HCT116 (cell line): ENCODE data around the gene TAC4. TPM values are rescaled to one million over a fixed set of nuclear protein-coding genes. Genes with fewer than 3 reads are reported as not detected.

ENCODE experiments used
- ATAC-seq: fragments of 200-7000 bp; cut with Tn5 transposase; 2 replicates; pipeline ENCODE4 v1.9.1; 2020; ENCODE audit warnings: mild to moderate bottlenecking, moderate library complexity
- BruUV-seq: library from RNA; stranded (reverse); fragments of 400-500 nt; replicated peaks from 2 replicates; lab custom pipeline; 2021; lab: Mats Ljungman, UMichigan
- CTCF ChIA-PET: fragments of 300-600 bp; sonication (Branson Sonifier 250); formaldehyde crosslinking; loops from one replicate; lab custom pipeline; 2021; ENCODE audit warnings: antibody characterized with exemption; lab: Charles Lee
- POLR2A ChIA-PET: fragments of 300-600, 350-600 bp; sonication (Branson Sonifier 250); formaldehyde crosslinking; loops from one replicate; lab custom pipeline; 2021; ENCODE audit warnings: antibody characterized with exemption; lab: Charles Lee
- RAD21 ChIA-PET, 2 experiments: fragments of 300-600 bp; sonication (Branson Sonifier 250); formaldehyde crosslinking; loops; one replicate each; lab custom pipeline; 2023; ENCODE audit warnings: low total read pairs in 2 of 2; ENCODE audit not compliant: uncharacterized antibody in 2 of 2, unreplicated experiment in 2 of 2, low non-redundant PET in 1 of 2; lab: Charles Lee
- DNase-seq: peaks from one replicate; pipeline ENCODE4 v3.0.0-alpha.2; 2010; ENCODE audit warnings: low read depth, low spot score
- H2AFZ ChIP-seq: fragments of 200-600 bp; shearing (Covaris generic), sonication (generic); 2 replicates; pipeline ENCODE4 v1.6.1; 2017; ENCODE audit warnings: low read depth, mixed run types, mixed read lengths, antibody characterized with exemption, low read length; ENCODE audit not compliant: poor library complexity, severe bottlenecking
- H3K27ac ChIP-seq: 2 replicates; pipeline ENCODE4 v1.5.1; 2012; ENCODE audit warnings: low read depth, low read length
- H3K27me3 ChIP-seq: fragments of 200-600 bp; sonication (generic); 2 replicates; pipeline ENCODE4 v1.6.1; 2016; ENCODE audit warnings: mixed run types, low read length, mixed read lengths; ENCODE audit not compliant: insufficient read depth
- H3K36me3 ChIP-seq, 2 experiments: fragments of 200-500 bp in 1 of 2; fragments of 200-600 bp in 1 of 2; sonication (Bioruptor generic) in 1 of 2; sonication (generic) in 1 of 2; 2 replicates each; pipeline versions ENCODE4 v1.5.1 to v1.6.1; 2014 to 2016; ENCODE audit warnings: low read length in 2 of 2, inconsistent platforms in 1 of 2, mixed read lengths in 1 of 2, mixed run types in 1 of 2; ENCODE audit not compliant: insufficient read depth in 2 of 2, control insufficient read depth in 1 of 2
- H3K4me1 ChIP-seq, 2 experiments: fragments of 200-600 bp in 1 of 2; sonication (generic) in 1 of 2; 2 replicates each; pipeline versions ENCODE4 v1.5.1 to v1.6.1; 2012 to 2017; ENCODE audit warnings: low read length in 2 of 2, inconsistent platforms in 1 of 2, mild to moderate bottlenecking in 1 of 2, mixed read lengths in 1 of 2, mixed run types in 1 of 2, moderate library complexity in 1 of 2; ENCODE audit not compliant: insufficient read depth in 2 of 2, control insufficient read depth in 1 of 2
- H3K4me2 ChIP-seq: fragments of 200-600 bp; sonication (generic); 2 replicates; pipeline ENCODE4 v1.6.1; 2017; ENCODE audit warnings: mixed run types, low read length, mixed read lengths
- H3K4me3 ChIP-seq, 2 experiments: fragments of 200-600 bp in 1 of 2; sonication (generic) in 1 of 2; replicated peaks in 1 of 2; 2 replicates each; pipeline ENCODE4 v1.5.1; 2011 to 2016; ENCODE audit warnings: low read length in 2 of 2, control low read depth in 1 of 2, low read depth in 1 of 2, mild to moderate bottlenecking in 1 of 2, mixed read lengths in 1 of 2, mixed run types in 1 of 2
- H3K79me2 ChIP-seq: fragments of 200-600 bp; sonication (generic); 2 replicates; pipeline ENCODE4 v1.6.1; 2017; ENCODE audit warnings: mild to moderate bottlenecking, mixed run types, low read length, moderate library complexity, mixed read lengths; ENCODE audit not compliant: insufficient read depth
- H3K9ac ChIP-seq: fragments of 200-600 bp; sonication (generic); 2 replicates; pipeline ENCODE4 v1.6.1; 2016; ENCODE audit warnings: low read length, mixed read lengths
- H3K9me2 ChIP-seq: fragments of 200-600 bp; sonication (generic), shearing (Covaris generic); 2 replicates; pipeline ENCODE4 v1.6.1; 2017; ENCODE audit warnings: mixed run types, mild to moderate bottlenecking, moderate library complexity; ENCODE audit not compliant: insufficient read depth
- H3K9me3 ChIP-seq, 2 experiments: fragments of 200-500 bp in 1 of 2; fragments of 200-600 bp in 1 of 2; sonication (Bioruptor generic) in 1 of 2; sonication (generic) in 1 of 2; 2 replicates each; pipeline ENCODE4 v1.6.1; 2014 to 2017; ENCODE audit warnings: low read length in 2 of 2, mixed read lengths in 2 of 2, inconsistent platforms in 1 of 2, low read depth in 1 of 2, mild to moderate bottlenecking in 1 of 2, mixed run types in 1 of 2, moderate library complexity in 1 of 2; ENCODE audit not compliant: control insufficient read depth in 1 of 2, insufficient read depth in 1 of 2
- H4K20me1 ChIP-seq: fragments of 200-600 bp; sonication (generic), shearing (Covaris generic); 2 replicates; pipeline ENCODE4 v1.6.1; 2017; ENCODE audit warnings: mixed run types, mild to moderate bottlenecking, moderate library complexity; ENCODE audit not compliant: insufficient read depth
- CEBPB ChIP-seq: IDR thresholded peaks from 2 replicates; pipeline ENCODE4 v1.6.1; 2012; ENCODE audit warnings: low read depth
- ELF1 ChIP-seq: IDR thresholded peaks from 2 replicates; pipeline ENCODE4 v1.6.1; 2012; ENCODE audit warnings: low read depth, borderline replicate concordance
- EZH2phosphoT487 ChIP-seq: fragments of 200-600 bp; IDR thresholded peaks from 2 replicates; pipeline ENCODE4 v1.6.1; 2018; ENCODE audit warnings: antibody characterized with exemption, borderline replicate concordance
- FOSL1 ChIP-seq: IDR thresholded peaks from 2 replicates; pipeline ENCODE4 v1.6.1; 2012; ENCODE audit warnings: low read depth
- POLR2AphosphoS5 ChIP-seq: IDR thresholded peaks from 2 replicates; pipeline ENCODE4 v1.6.1; 2011; ENCODE audit warnings: mild to moderate bottlenecking, low read depth, low read length, moderate library complexity
- RAD21 ChIP-seq: IDR thresholded peaks from 2 replicates; pipeline ENCODE4 v1.6.1; 2012; ENCODE audit warnings: low read depth, mild to moderate bottlenecking
- REST ChIP-seq: IDR thresholded peaks from 2 replicates; pipeline ENCODE4 v1.6.1; 2012; ENCODE audit warnings: low read depth
- SP1 ChIP-seq: IDR thresholded peaks from 2 replicates; pipeline ENCODE4 v1.6.1; 2012; ENCODE audit warnings: low read depth
- YY1 ChIP-seq: IDR thresholded peaks from 2 replicates; pipeline ENCODE4 v1.6.1; 2011; ENCODE audit warnings: low read length, low read depth, moderate library complexity, mild to moderate bottlenecking; ENCODE audit not compliant: insufficient replicate concordance; ENCODE audit errors: extremely low read depth
- ZNF274 ChIP-seq: fragments of 200-500 bp; sonication (Bioruptor generic); IDR thresholded peaks from 2 replicates; pipeline ENCODE4 v1.6.1; 2014; ENCODE audit warnings: mild to moderate bottlenecking, low read depth, low read length, inconsistent platforms
- intact Hi-C: fragments of 100-400 bp; cut with micrococcal nuclease; formaldehyde crosslinking; loops from 2 replicates; pipeline ENCODE4 v1.10.0; 2022
- total RNA-seq: library from RNA; stranded (reverse); gene quantifications from one replicate; pipeline ENCODE4 v1.2.1, GENCODE V29; 2021; ENCODE audit not compliant: unreplicated experiment

TAC4 gene
- total RNA-seq, 1 experiment from 2014 or later, result not detected

DNA sequence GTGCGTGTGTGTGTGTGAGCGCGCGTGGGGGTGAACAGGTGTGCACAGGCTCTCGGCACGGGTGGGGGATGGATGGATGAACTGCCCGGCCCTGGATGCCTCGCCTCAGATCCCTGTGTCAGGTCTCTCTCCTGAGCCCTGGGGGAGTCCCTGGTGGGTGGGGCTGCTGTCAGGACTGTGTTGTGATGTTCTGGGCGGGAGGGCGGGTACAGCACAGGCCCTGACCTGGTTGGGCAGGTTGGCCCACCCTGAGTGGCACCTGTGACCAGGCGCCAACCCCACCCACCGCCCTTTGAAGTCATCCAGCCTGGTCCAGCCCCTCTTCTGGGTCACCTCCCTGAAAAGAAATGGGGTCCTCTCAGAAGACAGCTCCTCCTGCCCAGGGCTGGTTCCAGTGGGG is 41.6 kb upstream of the TAC4 start:
- intact Hi-C loops, result no loop called here

DNA sequence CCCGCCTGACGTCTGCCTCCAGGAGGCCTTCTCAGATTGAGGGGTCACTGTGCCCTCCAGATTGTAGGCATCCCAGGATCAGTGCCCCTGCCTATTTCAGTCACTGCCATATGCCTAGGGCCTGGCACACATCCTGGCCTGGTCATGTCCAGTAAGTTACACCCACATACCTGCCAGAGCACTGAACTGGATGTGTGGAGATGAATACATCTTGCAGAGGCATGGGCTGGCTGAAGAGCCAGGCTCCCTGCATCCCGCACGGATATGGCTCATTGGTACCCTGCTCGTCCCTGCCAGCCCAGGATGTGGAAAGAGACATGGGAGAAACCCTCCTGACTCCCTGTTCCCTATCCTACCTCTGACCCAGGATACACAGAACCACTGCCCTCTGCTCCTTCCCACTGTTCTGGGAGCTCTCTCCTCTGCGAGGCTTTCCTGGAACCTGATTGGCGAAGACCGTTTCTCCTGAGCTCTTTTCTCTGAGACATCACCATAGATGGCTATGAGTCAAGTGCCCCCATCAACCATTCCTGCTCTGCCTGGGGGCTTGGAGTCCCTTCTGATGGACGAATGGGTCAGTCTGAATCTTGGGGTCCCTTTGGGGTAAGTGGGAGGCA is 40.0 kb upstream of the TAC4 start:
- no peaks in the 10 kb centered on the region for H3K36me3 ChIP-seq
- H3K9me2 ChIP-seq, result no peaks in the 10 kb centered on the region
- H3K9ac ChIP-seq, result no peak overlapping the region
- no peak for DNase-seq
- no peak overlapping the region for H2AFZ ChIP-seq
- ChIA-PET CTCF (interaction anchor here (6.8 kb wide), 1 partner anchor 110 kb away, joined by 47 read pairs; no protein-coding TSS in a partner anchor), POLR2A (interaction anchor here (1.0 kb wide), 1 partner anchor 11 kb away, joined by 3 read pairs; no protein-coding TSS in a partner anchor), RAD21 (no interaction called here)
- no peaks in the 10 kb centered on the region for H3K27me3 ChIP-seq
- intact Hi-C loops, result no loop called here
- H3K27ac ChIP-seq, result peak overlapping the region; percentile 60
- H3K79me2 ChIP-seq, result no peaks in the 10 kb centered on the region
- H3K4me1 ChIP-seq, result peaks cover 32 to 39% of the 10 kb centered on the region in 2 experiments
- H4K20me1 ChIP-seq, result no peaks in the 10 kb centered on the region
- H3K4me3 ChIP-seq, result no peak overlapping the region
- TF ChIP-seq CEBPB (no peak), SP1 (no peak), POLR2AphosphoS5 (no peak), RAD21 (no peak), ELF1 (no peak), EZH2phosphoT487 (no peak), FOSL1 (no peak), REST (no peak), YY1 (no peak), ZNF274 (no peak)
- no TSS peak for BruUV-seq
- H3K4me2 ChIP-seq, result peak overlapping the region; percentile 75
- ATAC-seq, result peak; percentile 11
- no peaks in the 10 kb centered on the region for H3K9me3 ChIP-seq

More for the DNA sequence above, 41.6 kb upstream of the TAC4 start:
- Histone ChIP-seq H3K27ac (no peak overlapping the region; the same call in 1 of the 2 replicates), H3K9me2 (no peaks in the 10 kb centered on the region), H3K4me1 (peaks cover 32 to 39% of the 10 kb centered on the region in 2 experiments), H3K4me3 (no peak overlapping the region), H4K20me1 (no peaks in the 10 kb centered on the region), H3K27me3 (no peaks in the 10 kb centered on the region), H2AFZ (no peak overlapping the region), H3K9ac (no peak overlapping the region), H3K9me3 (no peaks in the 10 kb centered on the region), H3K79me2 (no peaks in the 10 kb centered on the region), H3K36me3 (no peaks in the 10 kb centered on the region), H3K4me2 (no peak overlapping the region)
- ATAC-seq (no peak), DNase-seq (no peak)
- no TSS peak for BruUV-seq
- TF ChIP-seq EZH2phosphoT487 (no peak), ELF1 (no peak)
- RAD21 ChIA-PET, result no interaction called here
- POLR2A ChIA-PET, result interaction anchor here (0.5 to 1.0 kb wide), 2 partner anchors 10 to 100 kb away, joined by 3 read pairs; no protein-coding TSS in a partner anchor
- CTCF ChIA-PET, result interaction anchor here (1.2 kb wide), 1 partner anchor 63 kb away, joined by 3 read pairs; no protein-coding TSS in a partner anchor
